Caco-2 (cell line): ENCODE data around the gene RABEP2. TPM values are rescaled to one million over a fixed set of nuclear protein-coding genes. Genes with fewer than 3 reads are reported as not detected.

ENCODE experiments used
- BruUV-seq: library from RNA; stranded (reverse); fragments of 400-500 nt; replicated peaks from 2 replicates; lab custom pipeline; 2021; lab: Mats Ljungman, UMichigan
- CTCF ChIA-PET: fragments of 300-600 bp; sonication (Branson Sonifier 250); formaldehyde crosslinking; loops from one replicate; lab custom pipeline; 2022; ENCODE audit warnings: antibody characterized with exemption; lab: Charles Lee
- POLR2A ChIA-PET: fragments of 300-600 bp; sonication (Branson Sonifier 250); formaldehyde crosslinking; loops from one replicate; lab custom pipeline; 2022; ENCODE audit warnings: antibody characterized with exemption; lab: Charles Lee
- DNase-seq, 2 experiments: peaks; one replicate each; pipeline versions ENCODE4 v3.0.0 to v3.0.0-alpha.2; 2020 to 2022
- H3K27me3 ChIP-seq: replicated peaks from 2 replicates; pipeline ENCODE4 v1.6.0; 2011; ENCODE audit warnings: low read length; ENCODE audit not compliant: control insufficient read depth, insufficient read depth
- H3K36me3 ChIP-seq: 2 replicates; pipeline ENCODE4 v1.5.1; 2011; ENCODE audit warnings: low read length; ENCODE audit not compliant: control insufficient read depth, insufficient read depth
- H3K4me1 ChIP-seq: fragments of 250-450 bp; sonication (Bioruptor Pico); 2 replicates; pipeline ENCODE4 v1.5.1; 2020; ENCODE audit warnings: mild to moderate bottlenecking
- H3K4me3 ChIP-seq: 2 replicates; pipeline ENCODE4 v1.5.1; 2011; ENCODE audit warnings: low read depth, mild to moderate bottlenecking, control low read depth, low read length
- H3K9me3 ChIP-seq: fragments of 250-450 bp; sonication (Bioruptor Pico); 2 replicates; pipeline ENCODE4 v1.5.1; 2020; ENCODE audit warnings: mild to moderate bottlenecking, moderate library complexity
- H3K27ac Mint-ChIP-seq: one replicate; pipeline ENCODE4 v1.8.0; 2022; ENCODE audit warnings: mixed read lengths; ENCODE audit not compliant: unreplicated experiment
- H3K27me3 Mint-ChIP-seq: one replicate; pipeline ENCODE4 v1.8.0; 2022; ENCODE audit warnings: mixed read lengths; ENCODE audit not compliant: insufficient read depth, unreplicated experiment
- H3K36me3 Mint-ChIP-seq: one replicate; pipeline ENCODE4 v1.8.0; 2022; ENCODE audit warnings: mild to moderate bottlenecking, mixed read lengths; ENCODE audit not compliant: insufficient read depth, unreplicated experiment
- H3K4me1 Mint-ChIP-seq: one replicate; pipeline ENCODE4 v1.8.0; 2022; ENCODE audit warnings: low read depth, mixed read lengths; ENCODE audit not compliant: unreplicated experiment
- H3K4me3 Mint-ChIP-seq: one replicate; pipeline ENCODE4 v1.8.0; 2022; ENCODE audit warnings: mild to moderate bottlenecking, moderate library complexity, mixed read lengths; ENCODE audit not compliant: unreplicated experiment
- H3K9me3 Mint-ChIP-seq: one replicate; pipeline ENCODE4 v1.8.0; 2022; ENCODE audit warnings: mixed read lengths; ENCODE audit not compliant: unreplicated experiment
- CTCF ChIP-seq, 2 experiments: fragments of 200-600 bp in 1 of 2; IDR thresholded peaks; 1 replicate in 1 of 2; 2 replicates in 1 of 2; pipeline versions ENCODE4 v1.5.1 to v1.8.0; 2011 to 2022; ENCODE audit warnings: antibody characterized with exemption in 1 of 2, control low read depth in 1 of 2, inconsistent platforms in 1 of 2, low read depth in 1 of 2, low read length in 1 of 2, mild to moderate bottlenecking in 1 of 2, moderate library complexity in 1 of 2; ENCODE audit not compliant: insufficient read depth in 1 of 2, severe bottlenecking in 1 of 2, unreplicated experiment in 1 of 2
- intact Hi-C: fragments of 100-400 bp; cut with micrococcal nuclease; formaldehyde crosslinking; loops from one replicate; pipeline ENCODE4 v1.10.0; 2022; ENCODE audit not compliant: unreplicated experiment
- total RNA-seq: library from RNA; stranded (reverse); gene quantifications from 2 replicates; pipeline ENCODE4 v1.2.3, GENCODE V29; 2022

Gene RABEP2
- total RNA-seq, 1 experiment from 2014 or later, result 22.9 TPM

GRCh38 chr16:28910086-28911031 lies 14.7 kb downstream of the RABEP2 start:
- peaks cover 7% of the 10 kb centered on the region for H3K4me1 Mint-ChIP-seq
- ChIA-PET POLR2A (no interaction called here), CTCF (no interaction called here)
- Histone ChIP-seq H3K4me1 (no peaks in the 10 kb centered on the region), H3K36me3 (no peaks in the 10 kb centered on the region; the same call in 1 of the 2 replicates), H3K9me3 (no peaks in the 10 kb centered on the region), H3K4me3 (no peak overlapping the region), H3K27me3 (no peaks in the 10 kb centered on the region)
- H3K27ac Mint-ChIP-seq, result no peak overlapping the region
- intact Hi-C loops, result no loop called here
- H3K9me3 Mint-ChIP-seq, result no peaks in the 10 kb centered on the region
- no peak overlapping the region for H3K4me3 Mint-ChIP-seq
- peaks cover 16% of the 10 kb centered on the region for H3K36me3 Mint-ChIP-seq
- no peak for DNase-seq
- TF ChIP-seq CTCF (IDR thresholded peaks at IDR 0.05; ENCODE audit: insufficient read depth in 1 of 2, low read depth in 1 of 2, low read length in 1 of 2, severe bottlenecking in 1 of 2, unreplicated experiment in 1 of 2), result no peak
- H3K27me3 Mint-ChIP-seq, result no peaks in the 10 kb centered on the region
- no TSS peak for BruUV-seq

GRCh38 chr16:28905800-28906372 lies 19.2 kb downstream of the RABEP2 start:
- H3K9me3 Mint-ChIP-seq, result no peaks in the 10 kb centered on the region
- H3K4me1 Mint-ChIP-seq, result no peaks in the 10 kb centered on the region
- peaks cover 7% of the 10 kb centered on the region for H3K36me3 Mint-ChIP-seq
- no peak overlapping the region for H3K4me3 Mint-ChIP-seq
- H3K4me1 ChIP-seq, result no peaks in the 10 kb centered on the region
- no TSS peak for BruUV-seq
- no peaks in the 10 kb centered on the region for H3K36me3 ChIP-seq
- TF ChIP-seq CTCF (IDR thresholded peaks at IDR 0.05; ENCODE audit: insufficient read depth in 1 of 2, low read depth in 1 of 2, low read length in 1 of 2, severe bottlenecking in 1 of 2, unreplicated experiment in 1 of 2), result no peak
- ChIA-PET CTCF (interaction anchor here (1.8 kb wide), 1 partner anchor 18 kb away, joined by 3 read pairs; no protein-coding TSS in a partner anchor), POLR2A (no interaction called here)
- no peak for DNase-seq
- H3K27ac Mint-ChIP-seq, result no peak overlapping the region
- intact Hi-C loops, result no loop called here
- no peaks in the 10 kb centered on the region for H3K27me3 ChIP-seq
- no peak overlapping the region for H3K4me3 ChIP-seq
- no peaks in the 10 kb centered on the region for H3K27me3 Mint-ChIP-seq
- H3K9me3 ChIP-seq, result no peaks in the 10 kb centered on the region

GRCh38 chr16:28905229-28905754 lies 19.7 kb downstream of the RABEP2 start:
- no peaks in the 10 kb centered on the region for H3K9me3 Mint-ChIP-seq
- no peaks in the 10 kb centered on the region for H3K4me1 Mint-ChIP-seq
- ChIA-PET CTCF (interaction anchor here (1.8 kb wide), 1 partner anchor 19 kb away, joined by 3 read pairs; no protein-coding TSS in a partner anchor), POLR2A (no interaction called here)
- Histone ChIP-seq H3K4me3 (no peak overlapping the region), H3K27me3 (no peaks in the 10 kb centered on the region), H3K36me3 (no peaks in the 10 kb centered on the region), H3K4me1 (no peaks in the 10 kb centered on the region), H3K9me3 (no peaks in the 10 kb centered on the region)
- H3K27me3 Mint-ChIP-seq, result no peaks in the 10 kb centered on the region
- BruUV-seq, result no TSS peak
- H3K27ac Mint-ChIP-seq, result no peak overlapping the region
- H3K36me3 Mint-ChIP-seq, result peaks cover 3% of the 10 kb centered on the region
- no peak overlapping the region for H3K4me3 Mint-ChIP-seq
- intact Hi-C loops, result no loop called here
- no peak for DNase-seq
- TF ChIP-seq CTCF (IDR thresholded peaks at IDR 0.05; ENCODE audit: insufficient read depth in 1 of 2, low read depth in 1 of 2, low read length in 1 of 2, severe bottlenecking in 1 of 2, unreplicated experiment in 1 of 2), result no peak
